Mucosa of gallbladder (tissue), 1 donor: ENCODE results near the gene GNB1L. TPM values are rescaled to one million over a fixed set of nuclear protein-coding genes. Genes with fewer than 3 reads are reported as not detected.
A peak's percentile ranks its signal among the peaks of the same experiment; 100 is the strongest.

Experiments
- DNase-seq: peaks from one replicate; pipeline ENCODE4 v3.0.0-alpha.2; 2020; ENCODE audit warnings: low spot score
- total RNA-seq: library from RNA; stranded (reverse); gene quantifications from one replicate; pipeline ENCODE4 v1.2.1, GENCODE V29; 2021
- donor health status: DM: no; HTN: no; CAD: no.

GNB1L gene
- total RNA-seq, 1 donor from 2014 or later: 6.2 TPM

DNA sequence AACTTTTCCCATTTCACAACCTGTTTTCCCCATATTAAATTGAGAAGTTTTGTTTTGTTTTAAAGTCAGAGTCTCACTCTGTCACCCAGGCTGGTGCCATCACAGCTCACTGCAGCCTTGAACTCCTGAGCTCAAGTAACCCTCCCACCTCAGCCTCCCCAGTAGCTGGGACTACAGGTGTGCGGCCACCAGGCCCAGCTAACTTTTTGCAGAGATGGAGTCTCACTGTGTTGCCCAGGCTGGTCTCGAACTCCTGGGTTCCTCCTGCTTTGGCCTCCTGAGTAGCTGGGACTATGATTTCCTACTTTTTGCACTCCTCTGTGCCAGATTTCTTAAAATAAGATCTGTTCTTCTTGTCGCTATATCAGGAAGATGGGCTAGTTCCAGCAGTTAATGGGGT is 44.9 kb downstream of the GNB1L start:
- no peak for DNase-seq

DNA sequence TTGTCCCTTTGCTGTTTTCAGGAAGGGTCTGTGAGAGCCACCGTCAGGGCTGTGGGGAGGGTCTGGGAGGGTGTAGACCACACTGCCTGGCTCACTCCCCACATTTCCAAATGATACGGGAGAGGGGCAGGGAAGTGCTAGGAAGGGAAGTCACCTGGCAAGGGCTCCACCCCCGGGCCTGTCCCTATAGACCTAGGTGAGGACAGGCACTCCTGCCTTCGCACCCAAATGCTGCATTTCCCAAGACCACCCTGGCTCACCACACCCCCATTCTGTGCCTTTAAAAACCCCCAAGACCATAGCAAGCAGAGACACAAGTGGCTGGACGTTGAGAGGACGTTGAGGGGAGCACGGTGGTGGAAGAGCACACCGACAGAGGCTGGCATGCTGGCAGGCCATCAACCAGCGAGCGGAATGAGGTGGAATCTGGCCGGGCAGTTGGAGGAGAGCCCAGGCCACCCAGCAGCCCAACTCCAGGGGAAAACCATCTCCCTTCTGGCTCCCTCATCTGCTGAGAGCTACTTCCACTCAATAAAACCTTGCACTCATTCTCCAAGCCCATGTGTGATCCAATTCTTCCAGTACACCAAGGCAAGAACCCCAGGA is 45.7 kb downstream of the GNB1L start:
- no peak for DNase-seq

GRCh38 chr22:19807914-19808872 is 46.5 kb downstream of the GNB1L start:
- DNase-seq: no peak

DNA sequence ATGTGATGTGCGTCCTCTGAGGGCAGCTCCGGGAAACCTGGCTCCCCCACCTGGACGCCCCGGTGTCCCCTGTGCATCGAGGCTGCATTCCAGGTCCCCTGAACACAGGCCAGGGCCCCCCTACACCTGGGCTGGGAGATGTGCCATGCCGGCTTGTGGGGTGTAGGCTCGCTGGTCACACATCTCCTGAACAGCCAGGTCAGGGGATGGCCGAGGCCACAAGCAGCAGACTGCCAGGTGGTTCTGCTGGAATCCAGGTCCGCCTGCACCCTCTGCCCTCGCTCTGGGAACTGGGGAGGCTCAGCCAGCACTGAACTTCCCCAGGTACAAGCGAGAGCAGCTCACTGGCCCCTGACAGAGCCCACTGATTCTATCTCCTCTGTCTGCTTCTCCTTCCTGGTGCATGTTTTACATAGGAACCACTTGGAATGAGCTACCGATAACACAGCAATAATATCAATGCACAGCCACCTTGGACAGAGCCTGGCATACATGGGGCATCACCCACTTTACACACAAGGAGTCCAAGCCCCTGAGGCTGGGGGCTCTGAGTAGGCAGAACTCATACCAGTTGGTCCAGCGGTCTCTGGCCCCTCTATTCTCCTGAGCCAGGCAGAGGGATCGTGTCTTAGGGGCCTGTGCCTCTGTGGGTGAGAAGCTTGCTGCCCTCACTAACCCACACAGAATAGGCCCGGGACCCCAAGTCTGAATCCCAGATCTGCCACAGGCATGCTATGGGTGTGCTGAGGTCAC is 47.3 kb downstream of the GNB1L start:
- DNase-seq: no peak

DNA sequence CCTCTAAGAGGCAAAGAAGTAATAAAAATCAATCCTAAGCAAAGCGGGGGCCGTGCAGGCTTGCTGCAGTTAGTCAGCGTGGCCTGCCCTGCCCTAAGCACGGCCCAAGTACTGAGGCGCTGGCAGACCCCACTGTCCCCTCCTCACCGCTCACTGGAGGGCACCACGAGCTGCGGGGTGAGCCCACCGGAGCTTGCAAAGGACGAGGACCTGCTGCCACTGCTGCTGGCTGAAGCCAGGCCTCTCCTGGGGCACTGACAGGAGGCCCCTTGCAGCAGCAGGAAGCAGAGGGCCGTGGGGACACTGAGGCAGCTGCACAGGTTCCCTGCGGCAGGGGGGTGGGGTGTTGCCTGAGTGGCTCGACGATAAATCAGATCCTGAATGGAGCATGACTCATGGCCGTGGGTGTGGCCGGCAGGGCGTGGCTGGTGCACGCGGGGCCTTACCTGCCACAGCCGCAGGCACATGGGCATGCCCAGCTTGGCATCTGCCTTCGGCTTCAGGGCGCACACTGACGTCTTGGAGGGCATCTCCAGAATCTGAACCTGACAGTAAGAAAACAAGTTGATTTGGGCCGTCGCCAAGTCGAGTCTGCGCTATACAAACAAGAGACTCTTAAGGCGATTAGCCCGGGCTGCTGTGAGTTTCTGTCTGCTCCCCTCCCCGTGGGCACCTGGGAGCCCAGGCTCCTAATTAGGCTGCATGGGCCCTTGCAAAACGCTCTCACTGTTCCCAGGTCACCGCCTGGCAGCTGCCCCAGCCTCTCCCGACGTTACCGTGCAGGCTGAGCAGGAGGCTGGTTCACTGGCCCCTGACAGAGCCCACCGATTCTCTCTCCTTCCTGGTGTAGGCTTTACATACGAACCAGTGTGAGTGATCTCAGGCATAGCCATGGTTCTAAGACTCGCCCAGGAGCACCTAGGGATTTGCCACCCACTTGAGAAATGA is 48.2 kb downstream of the GNB1L start:
- DNase-seq: peak; percentile 59

- DNase-seq: no peak
Measured at GRCh38 chr22:19805821-19806212, 48.9 kb downstream of the GNB1L start.

GRCh38 chr22:19803736-19804267 is 50.9 kb downstream of the GNB1L start:
- DNase-seq: no peak

DNA sequence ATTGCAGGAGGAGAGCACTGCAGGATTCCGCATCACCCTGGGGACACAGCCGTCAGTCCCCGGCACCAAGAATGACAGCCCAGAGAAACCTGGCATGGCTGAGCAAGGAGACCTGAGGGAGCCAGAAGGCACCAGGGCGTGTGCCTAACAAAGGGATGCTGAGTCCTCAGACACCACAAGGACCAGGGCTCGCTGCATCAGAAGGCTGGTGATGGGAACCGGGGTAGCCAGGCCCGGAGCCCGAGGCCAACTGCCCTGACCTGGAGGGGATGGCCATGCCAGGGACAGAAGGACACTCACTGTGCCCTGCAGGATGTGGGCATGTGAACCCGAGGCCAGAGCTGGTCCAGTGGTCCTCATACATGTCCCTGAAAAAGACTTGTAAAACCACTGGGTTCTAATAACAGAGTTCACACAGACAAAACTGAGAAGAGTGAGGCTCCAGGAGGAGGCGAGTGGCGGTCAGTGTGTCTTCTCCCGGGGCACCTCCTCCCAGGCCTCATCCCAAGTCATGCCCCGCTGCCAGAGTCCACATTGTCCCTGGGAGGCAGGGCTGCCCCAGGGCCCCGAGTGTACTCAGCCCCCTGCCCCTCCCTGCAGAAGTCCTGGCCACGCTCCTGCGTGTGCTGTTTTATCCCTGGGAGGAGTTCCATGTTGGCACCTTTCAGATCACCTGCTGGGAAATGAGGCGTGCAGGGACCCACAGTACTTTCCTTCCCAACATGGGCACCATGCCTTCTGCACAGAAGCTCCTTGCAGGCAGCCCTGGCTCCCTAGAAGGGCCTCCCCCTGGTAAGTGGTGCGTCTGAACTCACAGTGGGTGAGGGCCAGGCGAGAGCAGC is 51.6 kb downstream of the GNB1L start:
- no peak for DNase-seq

GRCh38 chr22:19802001-19802893 is 52.4 kb downstream of the GNB1L start:
- no peak for DNase-seq

GRCh38 chr22:19801340-19802000 is 53.2 kb downstream of the GNB1L start:
- no peak for DNase-seq

DNA sequence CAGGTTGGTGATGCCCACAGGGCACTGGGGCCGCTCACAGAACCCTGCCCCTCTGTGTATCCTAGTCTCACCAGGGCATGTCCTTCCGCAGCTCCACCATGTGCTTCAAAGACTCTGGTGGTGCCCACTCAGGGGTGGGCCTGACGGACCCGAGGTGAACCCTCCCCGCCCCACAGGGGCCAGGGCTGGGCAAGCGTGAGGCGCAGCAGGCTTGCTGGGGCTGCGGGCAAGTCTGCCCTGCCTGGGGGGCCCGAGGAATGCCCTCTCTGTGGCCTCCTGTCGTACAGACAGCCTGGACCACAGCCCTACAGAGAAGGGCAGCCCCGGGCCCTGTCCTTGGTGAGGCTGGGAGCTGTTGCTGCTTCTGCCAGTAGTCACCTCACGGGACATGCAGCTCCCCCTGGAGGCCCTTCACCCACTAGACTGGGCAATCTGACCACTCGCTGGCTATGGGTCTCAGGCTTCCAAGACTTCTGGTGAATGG is 53.9 kb downstream of the GNB1L start:
- DNase-seq: no peak

GRCh38 chr22:19800306-19800705 is 54.4 kb downstream of the GNB1L start:
- no peak for DNase-seq

GRCh38 chr22:19799322-19800190 is 55.1 kb downstream of the GNB1L start:
- no peak for DNase-seq

DNA sequence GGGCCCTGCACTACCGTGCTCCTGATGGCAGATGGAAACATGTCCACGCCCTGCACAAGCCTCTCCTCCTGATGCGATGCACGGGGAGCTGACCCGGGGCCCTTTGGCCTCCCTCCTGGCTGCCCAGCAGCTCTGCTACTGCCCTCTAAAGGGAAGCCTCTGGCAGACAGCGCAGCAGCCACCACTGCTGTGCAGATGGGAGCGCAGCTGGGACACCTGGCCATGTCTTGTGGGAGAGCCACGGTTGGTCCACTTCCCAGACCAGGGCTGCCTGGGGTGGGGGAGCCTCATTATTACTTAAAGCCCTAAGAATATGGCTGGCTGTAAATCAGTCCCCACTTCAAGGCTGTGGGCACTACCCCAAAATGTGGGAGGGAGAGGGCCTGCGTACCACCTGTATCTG is 55.8 kb downstream of the GNB1L start:
- DNase-seq: no peak

DNA sequence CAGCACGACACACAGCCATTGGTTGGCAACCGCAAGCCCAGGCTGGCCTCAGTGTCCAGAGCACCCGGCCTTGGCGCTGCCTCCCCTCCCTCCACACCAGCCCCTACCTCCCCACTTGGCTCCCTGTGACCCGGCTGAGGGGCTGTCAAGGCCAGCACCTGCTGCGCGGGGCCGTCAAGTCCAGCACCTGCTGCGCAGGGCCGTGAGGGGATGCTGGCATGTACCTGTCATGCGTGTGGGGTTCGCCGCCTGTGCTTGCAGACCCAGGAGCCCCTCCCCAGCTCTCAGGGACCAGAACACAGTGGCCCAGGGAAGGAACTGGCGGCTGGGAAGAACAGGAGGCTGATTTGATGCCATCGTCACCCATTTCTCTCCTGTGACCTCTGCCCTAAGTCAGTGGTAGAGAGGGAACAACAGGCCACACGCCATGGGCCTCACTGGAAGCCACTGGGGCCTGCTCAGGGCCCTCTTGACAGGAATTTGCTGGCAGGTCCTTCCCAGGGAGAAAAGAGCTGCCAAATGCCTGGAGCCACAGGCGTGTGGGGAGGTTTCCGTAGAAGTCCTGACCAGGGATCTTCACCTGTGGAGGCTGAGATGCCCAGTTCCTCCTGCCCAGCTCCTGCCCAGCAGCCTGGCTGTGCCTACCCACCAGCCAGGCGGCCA is 56.5 kb downstream of the GNB1L start:
- DNase-seq: no peak

GRCh38 chr22:19797086-19798002 is 57.3 kb downstream of the GNB1L start:
- no peak for DNase-seq
